ENCODE measurements around the gene GPR75. TPM values are rescaled to one million over a fixed set of nuclear protein-coding genes. Genes with fewer than 3 reads are reported as not detected.

Gene GPR75
- total and polyA plus RNA-seq, 2 of the 8 experiments (the other 6 are each of a cell fraction or from before 2014, with no cell fraction given): 3.5 to 4.3 TPM

GRCh38 chr2:53874401-53874950 lies 14.7 kb upstream of the GPR75 start:
- CTCF ChIA-PET (ENCODE audit: partially characterized antibody): no interaction called here
- no peak overlapping the region for H3K56ac ChIP-seq (replicated peaks; ENCODE audit: insufficient read length, low read depth, low read length)
- no peak for TF ChIP-seq ATF2 (IDR thresholded peaks at IDR 0.05; ENCODE audit: low read length)
- no peak for TF ChIP-seq KDM1A (IDR thresholded peaks at IDR 0.05; ENCODE audit: borderline replicate concordance, low read length)
- no peak for TF ChIP-seq BCL11A (IDR thresholded peaks at IDR 0.05; ENCODE audit: low read depth in 2 of 2, low read length in 2 of 2)
- no peak for TF ChIP-seq BACH1 (IDR thresholded peaks at IDR 0.05; ENCODE audit: low read length)
- TF ChIP-seq HDAC2 (IDR thresholded peaks at IDR 0.05; ENCODE audit: borderline replicate concordance in 1 of 2, low read depth in 2 of 2, low read length in 2 of 2): no peak
- TF ChIP-seq ATF3 (IDR thresholded peaks at IDR 0.05; ENCODE audit: insufficient read depth, low read depth, low read length): no peak
- TF ChIP-seq EP300 (IDR thresholded peaks at IDR 0.05; ENCODE audit: borderline replicate concordance in 1 of 2, low read depth in 2 of 2, low read length in 2 of 2): no peak
- TF ChIP-seq SAP30 (IDR thresholded peaks at IDR 0.05; ENCODE audit: insufficient read depth, insufficient replicate concordance, low read length): no peak
- no peak for TF ChIP-seq BRCA1 (IDR thresholded peaks at IDR 0.05; ENCODE audit: low read depth, low read length)
- no peak for TF ChIP-seq CHD2 (IDR thresholded peaks at IDR 0.05; ENCODE audit: low read length)
- TF ChIP-seq TAF1 (IDR thresholded peaks at IDR 0.05; ENCODE audit: low read depth, low read length): no peak

More at GRCh38 chr2:53874401-53874950, 14.7 kb upstream of the GPR75 start:
- no peak overlapping the region for H3K9ac ChIP-seq (replicated peaks in 1 of 4; ENCODE audit: extremely low read depth in 1 of 4, low read depth in 3 of 4, low read length in 3 of 4)
- no peak overlapping the region for H3K4me2 ChIP-seq (ENCODE audit: insufficient read depth in 1 of 2, low read depth in 2 of 2, low read length in 2 of 2)
- DNase-seq (ENCODE audit: low read depth in 1 of 2, low spot score in 2 of 2) (no peak), FAIRE-seq (no peak)
- no peak overlapping the region for H3K18ac ChIP-seq (ENCODE audit: extremely low read depth, low read length)
- H3K4me1 ChIP-seq (replicated peaks in 1 of 4; ENCODE audit: control insufficient read depth in 3 of 4, insufficient read depth in 4 of 4, low read length in 3 of 4): no peaks in the 10 kb centered on the region
- H4K91ac ChIP-seq (replicated peaks; ENCODE audit: insufficient read length, low read length): no peak overlapping the region
- no peaks in the 10 kb centered on the region for H4K20me1 ChIP-seq (replicated peaks in 1 of 2; ENCODE audit: control insufficient read depth in 1 of 2, insufficient read depth in 2 of 2, low read length in 2 of 2)
- H4K8ac ChIP-seq (ENCODE audit: extremely low read depth, insufficient read depth, low read length): no peak overlapping the region; the same call in 1 of the 2 replicates
- H3K27me3 ChIP-seq (replicated peaks in 1 of 4; ENCODE audit: control insufficient read depth in 3 of 4, extremely low read depth in 1 of 4, insufficient read depth in 3 of 4, low read length in 3 of 4): no peaks in the 10 kb centered on the region
- peaks cover 0 to 55% (median 15%) of the 10 kb centered on the region in 4 experiments; a peak in 7 of 8 replicates for H3K36me3 ChIP-seq (ENCODE audit: control insufficient read depth in 2 of 4, insufficient read depth in 4 of 4, low read length in 3 of 4)
- no peak overlapping the region for H2AFZ ChIP-seq (ENCODE audit: low read length)
- no peak overlapping the region for H2BK15ac ChIP-seq (ENCODE audit: low read length)
- H3K23me2 ChIP-seq (ENCODE audit: low read depth, low read length): no peaks in the 10 kb centered on the region
- H3K23ac ChIP-seq (ENCODE audit: insufficient read length): no peak overlapping the region
- no peaks in the 10 kb centered on the region for H3K79me1 ChIP-seq (ENCODE audit: low read depth, low read length)
- H2BK12ac ChIP-seq (ENCODE audit: low read depth, low read length): no peak overlapping the region
- H3K27ac ChIP-seq (ENCODE audit: low read depth, low read length): no peak overlapping the region
- POLR2A ChIA-PET (ENCODE audit: partially characterized antibody): no interaction called here
- H4K5ac ChIP-seq (ENCODE audit: insufficient read length, low read depth, low read length): no peak overlapping the region
- H2AK5ac ChIP-seq (ENCODE audit: low read depth, low read length): no peak overlapping the region
- H3K14ac ChIP-seq (ENCODE audit: insufficient read length): no peak overlapping the region
- H2BK5ac ChIP-seq (ENCODE audit: low read depth, low read length): no peak overlapping the region
- no peak overlapping the region for H3K4me3 ChIP-seq (ENCODE audit: extremely low read depth in 1 of 4, insufficient read depth in 2 of 4, low read depth in 3 of 4, low read length in 4 of 4)
- no peak overlapping the region for H2BK120ac ChIP-seq (replicated peaks; ENCODE audit: low read depth, low read length)
- H3K9me3 ChIP-seq (ENCODE audit: insufficient read depth in 2 of 2, low read depth in 1 of 2, low read length in 1 of 2): no peaks in the 10 kb centered on the region
- H3K4ac ChIP-seq (replicated peaks; ENCODE audit: insufficient read length, low read depth, low read length): no peak overlapping the region
- H2BK20ac ChIP-seq (ENCODE audit: low read length): no peak overlapping the region
- WGBS, 2 experiments (ENCODE audit: extremely low coverage in 1 of 2, insufficient coverage in 1 of 2, insufficient read length in 1 of 2, insufficient replicate concordance in 2 of 2, low coverage in 1 of 2, low lambda C conversion rate in 2 of 2, missing lambda C conversion rate in 1 of 2): 92% methylated on average over 7 of the region's 7 CpGs; no CpG with 5 or more reads in 1 of the 2 experiments
- no peaks in the 10 kb centered on the region for H3K79me2 ChIP-seq (ENCODE audit: control insufficient read depth in 1 of 2, insufficient read depth in 2 of 2, low read length in 2 of 2)

All from H1 (cell line).